Fibroblast of lung (primary cell): ENCODE data around the gene MARVELD2. TPM values are rescaled to one million over a fixed set of nuclear protein-coding genes. Genes with fewer than 3 reads are reported as not detected.
"Not testable (repeated sequence)": the region's sequence is repeated elsewhere in the genome, so short reads cannot be mapped to it uniquely, and the experiment has no call there.

Source experiments
- DNase-seq, 2 donors: peaks; one replicate each; pipeline versions ENCODE4 v3.0.0 to v3.0.0-alpha.2; 2010; ENCODE audit warnings: low read depth in 2 of 2
- H2AFZ ChIP-seq: 2 replicates; pipeline ENCODE4 v1.5.1; 2012; ENCODE audit warnings: low read length, control low read depth, inconsistent platforms
- H3K27ac ChIP-seq: 2 replicates; pipeline ENCODE4 v1.5.1; 2011; ENCODE audit warnings: low read length, control low read depth; ENCODE audit not compliant: insufficient read depth
- H3K27me3 ChIP-seq: 2 replicates; pipeline ENCODE4 v1.5.1; 2011; ENCODE audit warnings: mild to moderate bottlenecking, low read length; ENCODE audit not compliant: control insufficient read depth, insufficient read depth
- H3K36me3 ChIP-seq: 2 replicates; pipeline ENCODE4 v1.5.1; 2011; ENCODE audit warnings: low read length; ENCODE audit not compliant: control insufficient read depth, insufficient read depth
- H3K4me1 ChIP-seq: 2 replicates; pipeline ENCODE4 v1.5.1; 2011; ENCODE audit warnings: low read length; ENCODE audit not compliant: control insufficient read depth, insufficient read depth; ENCODE audit errors: extremely low read depth
- H3K4me2 ChIP-seq: 2 replicates; pipeline ENCODE4 v1.5.1; 2011; ENCODE audit warnings: low read length, control low read depth; ENCODE audit not compliant: insufficient read depth; ENCODE audit errors: extremely low read depth
- H3K4me3 ChIP-seq, 4 experiments: fragments of 200-600 bp in 1 of 4; sonication (generic) in 1 of 4; replicated peaks in 1 of 4; 2 replicates each; pipeline ENCODE4 v1.5.1; 2011 to 2016; ENCODE audit warnings: low read length in 4 of 4, low read depth in 3 of 4, mild to moderate bottlenecking in 3 of 4, control low read depth in 2 of 4, inconsistent platforms in 1 of 4, mixed read lengths in 1 of 4; ENCODE audit not compliant: insufficient read depth in 1 of 4; ENCODE audit errors: control extremely low read depth in 1 of 4
- H3K79me2 ChIP-seq: 2 replicates; pipeline ENCODE4 v1.5.1; 2012; ENCODE audit warnings: mild to moderate bottlenecking, low read length, inconsistent platforms; ENCODE audit not compliant: control insufficient read depth, insufficient read depth
- H3K9ac ChIP-seq: 2 replicates; pipeline ENCODE4 v1.5.1; 2011; ENCODE audit warnings: mild to moderate bottlenecking, low read length, control low read depth; ENCODE audit not compliant: insufficient read depth
- H3K9me3 ChIP-seq: 2 replicates; pipeline ENCODE4 v1.5.1; 2012; ENCODE audit warnings: low read depth, low read length; ENCODE audit not compliant: control insufficient read depth, insufficient read depth
- H4K20me1 ChIP-seq: 2 replicates; pipeline ENCODE4 v1.5.1; 2011; ENCODE audit warnings: low read length; ENCODE audit not compliant: control insufficient read depth, insufficient read depth; ENCODE audit errors: extremely low read depth
- CTCF ChIP-seq, 2 donors: IDR thresholded peaks in 1 of 2; conservative IDR thresholded peaks in 1 of 2; 1 replicate in 1 of 2; 2 replicates in 1 of 2; pipeline ENCODE4 v1.5.1; 2011 to 2012; ENCODE audit warnings: low read length in 2 of 2, control low read depth in 1 of 2, inconsistent platforms in 1 of 2, low read depth in 1 of 2, mild to moderate bottlenecking in 1 of 2
- EZH2 ChIP-seq: IDR thresholded peaks from 2 replicates; pipeline ENCODE4 v1.5.1; 2012; ENCODE audit warnings: low read length, control low read depth, mild to moderate bottlenecking; ENCODE audit errors: missing control alignments
- polyA plus RNA-seq, 2 donors: library from polyadenylated mRNA; depleted of rRNA in 1 of 2; stranded (reverse) in 1 of 2; unstranded in 1 of 2; fragments of >200 nt; gene quantifications; 2 replicates each; pipeline ENCODE4 v1.2.1, GENCODE V29; 2011 to 2012; ENCODE audit warnings: missing spikeins in 1 of 2
- total RNA-seq: library from RNA; depleted of rRNA; stranded (reverse); fragments of >200 nt; gene quantifications from 2 replicates; pipeline ENCODE4 v1.2.1, GENCODE V29; 2014

The MARVELD2 gene
- total and polyA plus RNA-seq, 2 donors (not counting 1 experiment from before 2014, with no cell fraction given): 2.5 to 5.1 TPM

GRCh38 chr5:69462170-69462569 is 47.3 kb downstream of the MARVELD2 start:
- Histone ChIP-seq H2AFZ (no peak overlapping the region), H3K27me3 (no peaks in the 10 kb centered on the region), H3K4me3 (no peak overlapping the region), H3K9ac (no peak overlapping the region), H3K79me2 (no peaks in the 10 kb centered on the region), H4K20me1 (no peaks in the 10 kb centered on the region), H3K27ac (no peak overlapping the region), H3K9me3 (no peaks in the 10 kb centered on the region), H3K36me3 (no peaks in the 10 kb centered on the region), H3K4me2 (no peak overlapping the region), H3K4me1 (no peaks in the 10 kb centered on the region)
- TF ChIP-seq EZH2 (no peak), CTCF (conservative IDR thresholded peaks at IDR 0.05 in 1 of 2, IDR thresholded peaks at IDR 0.05 in 1 of 2; ENCODE audit: low read depth in 1 of 2, low read length in 2 of 2) (no peak)
- DNase-seq: no peak

- not testable (repeated sequence) for H3K36me3 ChIP-seq, DNase-seq, H4K20me1 ChIP-seq, H3K79me2 ChIP-seq, H3K9me3 ChIP-seq, H3K4me2 ChIP-seq, H2AFZ ChIP-seq, H3K27ac ChIP-seq, H3K4me1 ChIP-seq, H3K27me3 ChIP-seq, H3K9ac ChIP-seq, H3K4me3 ChIP-seq
Observed at GRCh38 chr5:69466375-69466774, 51.5 kb downstream of the MARVELD2 start.

- Histone ChIP-seq H3K4me2 (no peak overlapping the region), H3K9ac (no peak overlapping the region), H3K27me3 (no peaks in the 10 kb centered on the region), H3K27ac (no peak overlapping the region), H3K9me3 (no peaks in the 10 kb centered on the region), H3K4me3 (no peak overlapping the region), H2AFZ (peak overlapping the region; percentile 74), H3K4me1 (no peaks in the 10 kb centered on the region), H3K79me2 (no peaks in the 10 kb centered on the region), H4K20me1 (no peaks in the 10 kb centered on the region), H3K36me3 (no peaks in the 10 kb centered on the region)
- peak in 1 of 2 donors; percentile 20 for DNase-seq
- TF ChIP-seq EZH2 (no peak), CTCF (conservative IDR thresholded peaks at IDR 0.05 in 1 of 2, IDR thresholded peaks at IDR 0.05 in 1 of 2; ENCODE audit: low read depth in 1 of 2, low read length in 2 of 2) (no peak)
Observed at GRCh38 chr5:69467442-69468225, 52.7 kb downstream of the MARVELD2 start.
